HG03025 (cell line): ENCODE results near the gene KIAA0930.
A peak's percentile ranks its signal among the peaks of the same experiment; 100 is the strongest.
"Not testable (repeated sequence)": the region's sequence is repeated elsewhere in the genome, so short reads cannot be mapped to it uniquely, and the experiment has no call there.

Experiments
- ATAC-seq: cut with Tn5 transposase; IDR thresholded peaks from one replicate; pipeline ENCODE4 v1.9.1; 2021; ENCODE audit warnings: mild to moderate bottlenecking, moderate library complexity; ENCODE audit not compliant: unreplicated experiment, low FRiP score

The KIAA0930 gene

GRCh38 chr22:45240810-45241631 is at the start of gene KIAA0930:
TSS of gene KIAA0930 (minus strand) at chr22:45240894. CDS start at chr22:45240703, 191 bp downstream.
- no peak for ATAC-seq

- ATAC-seq: no peak
Observed at GRCh38 chr22:45286854-45287551, 46.3 kb upstream of the KIAA0930 start.

GRCh38 chr22:45285263-45286058 is 44.8 kb upstream of the KIAA0930 start:
- ATAC-seq: no peak

DNA sequence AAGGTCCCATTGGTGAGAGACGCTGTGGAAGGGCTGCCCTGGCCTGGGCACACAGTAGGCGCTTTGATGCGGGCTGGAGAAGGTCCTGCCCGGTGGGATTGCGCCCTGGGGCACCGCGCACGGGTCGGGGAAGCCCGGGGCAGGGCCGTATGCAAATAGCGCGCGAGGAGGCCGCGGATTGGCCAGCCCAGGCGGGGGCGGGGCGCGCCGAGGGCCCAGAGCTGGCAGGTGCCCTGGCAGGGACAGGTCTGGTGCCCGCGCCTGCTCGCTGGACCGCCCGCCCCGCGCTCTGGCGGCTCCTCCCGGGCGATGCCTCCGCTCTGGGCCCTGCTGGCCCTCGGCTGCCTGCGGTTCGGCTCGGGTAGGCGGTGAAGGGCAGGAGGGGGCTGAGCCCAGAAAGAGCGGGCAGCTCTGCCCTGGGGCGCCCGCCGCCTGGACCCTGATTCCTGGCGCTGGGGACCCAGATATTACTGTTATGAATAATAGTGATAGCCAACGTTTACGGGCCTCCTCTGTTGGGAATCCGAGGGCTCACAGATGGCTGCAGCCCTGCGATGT is 44.1 kb upstream of the KIAA0930 start, which contains the start of gene UPK3A:
TSS of gene UPK3A (plus strand) at position 245 of the 558 bp plus-strand sequence. CDS start at position 310, 65 bp downstream.
- ATAC-seq: no peak

GRCh38 chr22:45281010-45281409 is 40.3 kb upstream of the KIAA0930 start:
- no peak for ATAC-seq

- no peak for ATAC-seq
Observed at GRCh38 chr22:45280587-45280980, 39.9 kb upstream of the KIAA0930 start.

DNA sequence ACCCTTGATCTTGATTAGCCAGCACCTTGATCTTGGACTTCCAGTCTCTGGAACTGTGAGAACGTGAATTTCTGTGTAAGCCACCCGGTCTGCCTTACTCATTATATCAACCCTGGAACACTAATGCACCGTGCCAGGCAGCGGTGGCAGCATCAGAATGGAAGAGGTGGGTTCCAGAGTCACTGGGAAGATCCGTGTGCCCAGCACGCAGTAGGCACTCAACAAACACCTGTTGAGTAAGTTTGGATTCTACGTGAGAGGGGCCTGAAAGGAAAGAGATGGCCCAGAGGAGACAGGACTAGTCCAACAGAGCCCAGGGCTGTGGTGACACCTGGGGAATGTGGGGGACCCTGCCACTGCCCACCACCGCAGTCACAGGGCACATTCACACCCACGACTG is 37.4 kb upstream of the KIAA0930 start:
- no peak for ATAC-seq

DNA sequence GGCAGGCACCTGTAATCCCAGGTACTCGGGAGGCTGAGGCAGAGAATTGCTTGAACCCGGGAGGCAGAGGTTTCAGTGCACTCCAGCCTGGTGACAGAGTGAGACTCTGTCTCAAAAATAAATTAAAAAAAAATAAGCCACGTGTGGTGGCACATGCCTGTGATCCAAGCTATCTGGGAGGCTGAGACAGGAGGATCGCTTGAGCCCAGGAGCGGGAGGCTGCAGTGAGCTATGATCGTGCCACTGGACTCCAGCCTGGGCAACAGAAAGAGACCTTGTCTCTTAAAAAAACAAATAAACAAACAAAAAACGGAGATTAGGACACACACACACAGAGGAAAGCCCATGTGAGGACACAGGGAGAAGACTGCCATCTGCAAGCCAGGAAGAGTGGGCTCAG is 37.0 kb upstream of the KIAA0930 start:
- ATAC-seq: not testable (repeated sequence)

- ATAC-seq: no peak
Observed at GRCh38 chr22:45276507-45277105, 35.9 kb upstream of the KIAA0930 start.

- no peak for ATAC-seq
Observed at GRCh38 chr22:45273452-45274075, 32.9 kb upstream of the KIAA0930 start.

DNA sequence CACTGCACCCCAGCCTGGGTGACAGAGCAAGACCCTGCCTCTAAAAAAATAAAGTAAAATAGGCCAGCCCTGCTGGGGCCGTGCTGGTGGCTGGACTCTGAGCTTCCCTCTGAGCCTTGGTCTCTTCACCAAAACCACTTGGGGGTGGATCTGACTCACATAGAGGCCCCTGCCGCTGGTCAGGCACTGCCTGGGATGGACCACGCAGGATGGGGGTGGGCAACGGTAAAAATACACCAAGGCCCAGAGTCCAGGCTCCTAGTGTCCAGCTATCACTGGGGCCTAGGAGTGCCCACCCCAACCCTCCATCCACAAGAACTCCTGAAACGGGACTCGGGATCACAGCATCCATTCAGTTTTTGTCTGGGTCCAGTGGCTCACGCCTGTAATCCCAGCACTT is 31.8 kb upstream of the KIAA0930 start:
- ATAC-seq: no peak

DNA sequence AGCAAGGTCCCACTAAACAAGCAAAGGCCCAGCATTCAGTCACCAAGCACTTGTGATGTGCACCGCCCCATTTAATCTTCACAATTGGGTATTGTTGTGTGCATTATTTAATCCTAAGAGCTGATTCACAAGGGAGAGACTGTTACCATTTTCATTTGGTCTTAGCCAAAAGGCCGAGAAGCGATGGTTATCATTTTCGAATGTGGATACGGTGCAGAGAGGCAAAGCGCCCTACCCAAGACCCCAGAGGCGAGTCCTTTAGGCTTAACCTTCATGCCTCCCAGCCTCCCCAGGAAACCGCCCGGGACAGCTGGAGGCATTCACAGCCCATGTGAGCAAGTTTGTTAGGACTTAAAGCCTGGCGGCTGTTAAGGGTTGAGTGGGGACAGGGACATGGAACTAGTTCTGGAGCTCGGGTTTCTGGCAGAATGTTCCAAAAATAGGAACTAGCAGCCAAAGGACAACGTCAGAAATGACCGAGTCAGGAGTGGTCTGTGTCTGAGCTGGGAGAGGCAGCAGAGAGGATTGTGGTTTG is 31.0 kb upstream of the KIAA0930 start:
- no peak for ATAC-seq

- ATAC-seq: no peak
Observed at GRCh38 chr22:45270095-45271020, 29.7 kb upstream of the KIAA0930 start.

DNA sequence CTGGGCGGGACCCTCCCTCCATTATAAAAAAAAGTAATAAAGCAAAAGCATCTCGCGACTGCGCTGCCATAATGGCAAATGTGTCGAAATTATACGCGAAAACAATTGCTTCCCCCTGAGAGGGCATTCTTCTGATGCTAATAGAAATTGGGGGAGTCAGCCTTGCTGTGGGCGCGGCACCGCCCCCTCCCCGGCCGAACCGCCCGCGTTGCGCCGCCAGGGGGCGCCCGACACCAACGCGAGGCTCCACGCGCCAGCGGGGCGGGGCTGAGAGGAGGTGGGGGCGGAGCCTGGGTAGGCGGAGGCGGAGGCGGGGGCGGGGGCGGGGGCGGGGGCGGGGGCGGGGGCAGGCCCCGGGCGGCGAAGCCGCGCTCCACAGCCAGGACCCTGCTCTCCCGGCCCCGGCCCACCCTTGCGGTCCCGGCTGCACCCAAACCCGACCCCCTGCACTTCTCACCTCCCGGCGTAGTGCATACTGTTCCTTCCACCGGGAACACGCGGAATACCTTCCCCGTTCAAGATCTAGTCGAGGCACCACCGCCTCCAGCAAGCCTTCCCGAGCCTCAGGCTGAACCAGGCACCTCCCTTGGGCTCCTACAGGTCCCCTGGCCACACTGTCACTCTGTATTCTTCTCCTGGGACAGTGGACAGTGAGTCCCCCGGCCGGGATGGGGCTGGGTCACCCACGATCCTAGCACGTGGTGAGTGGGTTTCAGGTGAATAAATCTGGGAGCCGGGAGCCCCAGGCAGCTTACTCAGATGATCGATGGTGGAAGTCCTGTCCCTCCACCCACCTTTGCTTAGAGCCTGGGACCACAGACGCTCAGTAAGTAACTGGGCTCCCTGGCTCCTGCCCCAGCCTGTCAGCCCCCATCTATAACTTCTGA is 28.5 kb upstream of the KIAA0930 start:
- peak; percentile 78 for ATAC-seq

GRCh38 chr22:45268167-45268957 is 27.7 kb upstream of the KIAA0930 start:
- ATAC-seq: no peak

- ATAC-seq: no peak
Observed at GRCh38 chr22:45265535-45265934, 24.8 kb upstream of the KIAA0930 start.
